Neuron (in vitro differentiated cells): Measurements from ENCODE around the gene MICAL3.

ENCODE experiments used
- H2AFZ ChIP-seq: one replicate; pipeline ENCODE4 v1.6.1; 2013; ENCODE audit warnings: low read depth, mild to moderate bottlenecking, inconsistent platforms, low read length, moderate library complexity
- H3K27me3 ChIP-seq: one replicate; pipeline ENCODE4 v1.6.1; 2013; ENCODE audit warnings: low read length; ENCODE audit not compliant: insufficient read depth
- H3K36me3 ChIP-seq: one replicate; pipeline ENCODE4 v1.6.1; 2013; ENCODE audit warnings: low read length; ENCODE audit not compliant: insufficient read depth
- H3K4me1 ChIP-seq: one replicate; pipeline ENCODE4 v1.6.1; 2013; ENCODE audit warnings: low read length; ENCODE audit not compliant: insufficient read depth
- H3K4me3 ChIP-seq: 2 replicates; pipeline ENCODE4 v1.5.1; 2013; ENCODE audit warnings: mild to moderate bottlenecking, low read length, moderate library complexity
- H3K9me3 ChIP-seq: one replicate; pipeline ENCODE4 v1.6.1; 2013; ENCODE audit warnings: low read length

Gene MICAL3

DNA sequence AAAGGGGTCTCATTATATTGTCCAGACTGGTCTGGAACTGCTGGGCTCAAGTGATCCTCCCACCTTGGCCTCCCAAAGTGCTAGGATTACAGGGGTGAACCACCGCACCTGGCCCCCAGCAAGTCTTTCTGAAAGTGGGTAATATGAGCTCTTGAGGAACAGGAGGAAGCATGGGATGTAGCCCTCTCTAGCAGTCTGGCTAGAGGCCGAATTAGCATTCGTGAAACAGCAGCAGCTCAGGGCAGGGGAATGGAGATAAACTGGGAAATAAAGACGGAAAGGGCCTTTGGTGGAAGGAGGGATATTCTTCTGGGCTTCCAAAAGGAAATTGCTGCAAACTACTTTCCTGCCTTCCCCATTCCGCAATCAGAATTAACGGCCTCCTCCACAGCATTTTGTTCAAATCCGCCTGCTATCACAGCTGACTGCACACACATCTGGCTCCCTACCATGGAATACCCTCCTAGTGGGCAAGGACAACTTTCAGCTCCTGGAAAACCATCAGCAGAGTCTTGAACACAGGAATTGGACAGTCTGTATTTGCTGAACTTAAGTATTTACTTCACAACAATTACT, 44.3 kb downstream of the MICAL3 start:
- Histone ChIP-seq H3K4me3 (no peak overlapping the region), H3K9me3 (peaks cover 3% of the 10 kb centered on the region), H3K27me3 (no peaks in the 10 kb centered on the region), H3K36me3 (no peaks in the 10 kb centered on the region), H3K4me1 (no peaks in the 10 kb centered on the region), H2AFZ (no peak overlapping the region)

- H3K36me3 ChIP-seq: no peaks in the 10 kb centered on the region
- H3K27me3 ChIP-seq: no peaks in the 10 kb centered on the region
- no peak overlapping the region for H3K4me3 ChIP-seq
- H2AFZ ChIP-seq: no peak overlapping the region
- peaks cover 3% of the 10 kb centered on the region for H3K9me3 ChIP-seq
- H3K4me1 ChIP-seq: no peaks in the 10 kb centered on the region
Measured at GRCh38 chr22:17978027-17978426, 46.3 kb downstream of the MICAL3 start.

DNA sequence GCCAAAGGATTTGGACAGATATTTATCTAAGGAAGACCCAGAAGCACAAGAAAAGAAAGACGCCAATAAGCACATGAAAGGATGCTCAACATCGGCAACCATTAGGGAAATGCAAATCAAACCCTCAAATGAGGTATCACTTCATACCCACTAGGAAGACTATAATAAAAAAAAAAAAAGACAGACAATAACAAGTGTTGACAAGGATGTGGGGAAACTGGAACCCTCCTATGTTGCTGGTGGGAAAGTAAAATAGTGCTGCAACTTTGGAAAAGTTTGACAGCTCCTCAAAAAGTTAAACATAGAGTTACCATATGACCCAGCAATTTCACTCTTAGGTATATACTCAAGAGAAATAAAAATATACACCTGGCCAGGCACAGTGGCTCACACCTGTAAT, 47.0 kb downstream of the MICAL3 start:
- H3K36me3 ChIP-seq: no peaks in the 10 kb centered on the region
- peaks cover 3% of the 10 kb centered on the region for H3K9me3 ChIP-seq
- no peaks in the 10 kb centered on the region for H3K4me1 ChIP-seq
- H3K4me3 ChIP-seq: no peak overlapping the region
- H3K27me3 ChIP-seq: no peaks in the 10 kb centered on the region
- no peak overlapping the region for H2AFZ ChIP-seq

GRCh38 chr22:17976121-17976520, 48.2 kb downstream of the MICAL3 start:
- no peaks in the 10 kb centered on the region for H3K36me3 ChIP-seq
- H3K4me1 ChIP-seq: no peaks in the 10 kb centered on the region
- H3K9me3 ChIP-seq: peaks cover 3% of the 10 kb centered on the region
- no peak overlapping the region for H2AFZ ChIP-seq
- H3K27me3 ChIP-seq: no peaks in the 10 kb centered on the region
- H3K4me3 ChIP-seq: no peak overlapping the region

DNA sequence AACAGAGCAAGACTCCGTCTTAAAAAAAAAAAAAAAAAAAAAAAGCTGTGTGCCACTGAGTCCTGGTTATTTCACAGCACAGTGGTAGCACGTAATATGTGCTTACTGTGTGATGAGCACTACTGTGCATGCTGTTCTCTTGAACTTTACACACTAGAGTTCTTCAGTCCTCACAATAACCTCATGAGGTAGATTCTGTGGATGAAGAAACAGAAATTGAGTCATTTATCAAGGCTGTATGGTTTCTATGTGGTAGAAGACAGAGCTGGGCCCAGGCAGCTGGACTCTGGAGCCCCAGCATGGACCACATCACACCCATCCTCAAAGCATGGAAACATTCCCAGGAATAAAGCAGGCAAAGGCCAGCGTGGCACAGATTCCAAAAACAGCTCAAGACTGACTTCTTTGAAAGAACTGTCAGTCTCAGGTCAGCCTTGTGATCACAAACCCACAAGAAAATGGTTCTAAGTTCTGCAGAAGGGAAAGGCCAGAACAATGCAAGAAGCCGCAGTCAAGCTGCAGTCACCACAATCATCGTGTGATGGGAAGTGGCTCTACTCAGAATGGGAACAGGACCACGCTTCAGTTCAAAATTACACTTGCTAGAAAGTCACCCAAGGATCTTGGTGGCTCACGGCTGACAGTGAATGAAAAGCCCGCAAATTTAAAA, 49.5 kb downstream of the MICAL3 start:
- H3K36me3 ChIP-seq: no peaks in the 10 kb centered on the region
- H3K27me3 ChIP-seq: no peaks in the 10 kb centered on the region
- no peaks in the 10 kb centered on the region for H3K9me3 ChIP-seq
- no peaks in the 10 kb centered on the region for H3K4me1 ChIP-seq
- H3K4me3 ChIP-seq: no peak overlapping the region
- no peak overlapping the region for H2AFZ ChIP-seq

- Histone ChIP-seq H3K4me3 (no peak overlapping the region), H3K9me3 (no peaks in the 10 kb centered on the region), H2AFZ (no peak overlapping the region), H3K27me3 (no peaks in the 10 kb centered on the region), H3K36me3 (no peaks in the 10 kb centered on the region), H3K4me1 (no peaks in the 10 kb centered on the region)
Measured at GRCh38 chr22:17974087-17974486, 50.3 kb downstream of the MICAL3 start.

GRCh38 chr22:17973217-17973616, 51.1 kb downstream of the MICAL3 start:
- no peak overlapping the region for H3K4me3 ChIP-seq
- no peaks in the 10 kb centered on the region for H3K36me3 ChIP-seq
- no peaks in the 10 kb centered on the region for H3K4me1 ChIP-seq

GRCh38 chr22:17972385-17973191, 51.8 kb downstream of the MICAL3 start:
- Histone ChIP-seq H3K4me1 (no peaks in the 10 kb centered on the region), H3K27me3 (no peaks in the 10 kb centered on the region), H3K36me3 (no peaks in the 10 kb centered on the region), H2AFZ (no peak overlapping the region), H3K4me3 (no peak overlapping the region), H3K9me3 (no peaks in the 10 kb centered on the region)

More at GRCh38 chr22:17973217-17973616, 51.1 kb downstream of the MICAL3 start:
- no peaks in the 10 kb centered on the region for H3K27me3 ChIP-seq
- H2AFZ ChIP-seq: no peak overlapping the region
- H3K9me3 ChIP-seq: no peaks in the 10 kb centered on the region

DNA sequence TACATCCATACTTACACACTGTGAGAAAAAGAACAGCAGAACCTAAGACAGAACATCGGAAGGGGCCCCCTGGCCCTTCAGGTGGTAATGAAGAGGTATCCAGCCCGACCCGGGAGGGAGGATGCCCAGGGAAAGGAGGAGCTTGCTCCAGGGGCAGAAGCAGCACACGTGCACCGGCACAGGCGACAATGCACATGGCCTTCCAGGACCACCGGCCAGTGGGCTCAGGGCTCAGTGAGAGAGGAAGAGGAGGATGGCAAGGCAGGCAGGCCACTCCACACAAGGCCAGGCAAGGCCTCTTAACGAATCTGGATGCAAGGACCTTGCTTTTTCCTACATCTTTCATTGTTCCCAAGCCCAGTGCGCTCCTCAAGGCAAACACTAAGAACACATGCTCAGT, 52.6 kb downstream of the MICAL3 start:
- no peaks in the 10 kb centered on the region for H3K27me3 ChIP-seq
- no peaks in the 10 kb centered on the region for H3K4me1 ChIP-seq

DNA sequence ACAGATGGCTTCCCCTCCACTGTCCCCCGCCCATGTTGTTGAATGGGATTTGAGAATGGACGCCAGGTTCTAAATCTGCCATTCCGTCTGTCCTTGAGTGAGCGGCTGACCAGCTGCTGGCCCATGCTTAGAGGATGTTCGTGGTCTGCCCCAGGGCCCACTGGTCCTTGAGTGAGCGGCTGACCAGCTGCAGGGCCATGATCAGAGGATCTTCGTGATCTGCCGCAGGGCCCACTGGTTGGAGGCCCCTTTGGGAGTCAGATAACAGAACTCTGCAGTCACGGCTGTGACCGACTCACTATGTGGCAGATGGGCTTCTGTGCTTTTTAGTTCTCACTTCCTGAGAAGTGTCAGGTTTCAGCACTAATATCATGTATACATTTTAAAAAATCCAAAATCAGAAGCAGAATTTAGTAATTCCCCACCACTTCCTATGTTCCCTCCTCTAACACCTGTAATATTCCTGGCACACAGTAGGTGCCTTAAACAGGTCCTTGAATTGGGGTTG, 54.1 kb downstream of the MICAL3 start:
- H2AFZ ChIP-seq: no peak overlapping the region
- no peaks in the 10 kb centered on the region for H3K4me1 ChIP-seq
- H3K4me3 ChIP-seq: no peak overlapping the region
- no peaks in the 10 kb centered on the region for H3K27me3 ChIP-seq
- H3K36me3 ChIP-seq: no peaks in the 10 kb centered on the region
- H3K9me3 ChIP-seq: no peaks in the 10 kb centered on the region

More for the DNA sequence above, 52.6 kb downstream of the MICAL3 start:
- Histone ChIP-seq H3K9me3 (no peaks in the 10 kb centered on the region), H3K4me3 (no peak overlapping the region), H3K36me3 (no peaks in the 10 kb centered on the region), H2AFZ (no peak overlapping the region)

DNA sequence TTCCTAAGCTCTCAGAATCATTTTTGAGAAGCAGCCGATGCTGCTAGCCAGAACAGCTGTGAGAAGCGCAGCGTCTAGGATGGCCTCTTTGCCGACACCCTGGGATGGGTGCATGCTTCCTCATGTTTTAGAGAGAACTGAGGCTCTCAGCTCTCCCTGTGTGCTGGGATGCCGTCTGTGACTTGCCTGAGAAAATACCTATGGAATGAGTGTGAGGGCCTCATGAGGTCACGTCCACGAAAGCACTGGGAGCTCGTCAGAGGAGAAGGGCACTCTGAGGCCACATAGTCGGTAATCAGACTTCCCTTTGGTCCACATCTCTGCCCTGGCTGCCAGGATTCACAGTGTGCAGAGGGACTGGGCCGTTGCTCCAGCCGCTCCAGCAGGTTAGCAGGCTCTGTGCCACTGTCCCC, 54.7 kb downstream of the MICAL3 start:
- no peaks in the 10 kb centered on the region for H3K9me3 ChIP-seq
- H3K4me1 ChIP-seq: no peaks in the 10 kb centered on the region
- H3K27me3 ChIP-seq: no peaks in the 10 kb centered on the region
- no peaks in the 10 kb centered on the region for H3K36me3 ChIP-seq
- no peak overlapping the region for H2AFZ ChIP-seq
- H3K4me3 ChIP-seq: no peak overlapping the region

DNA sequence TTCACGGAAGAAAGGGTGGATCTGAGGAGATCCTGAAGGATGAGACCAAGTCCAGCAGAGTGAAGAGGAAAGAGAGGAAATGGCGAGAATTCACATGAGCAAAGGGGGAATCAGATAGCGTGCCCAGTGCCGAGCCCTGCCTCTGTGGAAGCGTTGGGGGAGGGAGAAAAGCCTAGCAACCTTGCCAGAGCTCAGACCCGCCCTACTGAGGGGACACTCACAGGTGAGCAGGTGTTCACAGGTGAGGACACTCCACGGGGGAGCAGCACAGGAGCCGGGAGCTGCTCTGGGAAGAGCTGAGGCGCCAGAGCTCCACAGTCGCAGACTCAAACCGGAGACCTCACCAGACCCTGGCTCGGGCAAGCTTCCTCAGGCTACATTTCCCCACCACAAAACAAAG, 56.2 kb downstream of the MICAL3 start:
- Histone ChIP-seq H2AFZ (no peak overlapping the region), H3K9me3 (no peaks in the 10 kb centered on the region), H3K4me1 (peaks cover 7% of the 10 kb centered on the region), H3K36me3 (no peaks in the 10 kb centered on the region), H3K4me3 (no peak overlapping the region), H3K27me3 (no peaks in the 10 kb centered on the region)

DNA sequence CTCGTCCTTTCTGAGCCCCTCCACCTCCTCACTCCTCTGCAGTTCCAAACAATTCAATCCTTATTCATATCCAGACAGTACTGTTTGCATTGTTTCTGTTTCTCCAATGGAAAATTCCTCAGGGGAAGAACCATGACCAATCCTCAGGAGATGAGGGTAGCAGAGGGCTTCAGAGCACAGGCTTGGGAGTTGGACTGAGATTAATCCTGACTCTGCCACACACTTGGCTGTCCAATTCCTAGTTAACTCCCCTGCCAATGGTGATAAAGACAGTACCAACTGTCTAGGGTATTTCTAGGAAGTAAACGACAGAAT, 58.0 kb downstream of the MICAL3 start:
- no peaks in the 10 kb centered on the region for H3K9me3 ChIP-seq
- H3K4me3 ChIP-seq: no peak overlapping the region
- peaks cover 7% of the 10 kb centered on the region for H3K4me1 ChIP-seq
- no peaks in the 10 kb centered on the region for H3K27me3 ChIP-seq
- no peak overlapping the region for H2AFZ ChIP-seq
- no peaks in the 10 kb centered on the region for H3K36me3 ChIP-seq
